ENCODE results near the gene IL15RA.
"Not testable (repeated sequence)": the region's sequence is repeated elsewhere in the genome, so short reads cannot be mapped to it uniquely, and the experiment has no call there.

IL15RA gene

GRCh38 chr10:5968681-5969453 lies 8.5 kb downstream of the IL15RA start:
- no peak for DNase-seq

- DNase-seq: no peak
Observed at GRCh38 chr10:5968037-5968680, 9.2 kb downstream of the IL15RA start.

DNA sequence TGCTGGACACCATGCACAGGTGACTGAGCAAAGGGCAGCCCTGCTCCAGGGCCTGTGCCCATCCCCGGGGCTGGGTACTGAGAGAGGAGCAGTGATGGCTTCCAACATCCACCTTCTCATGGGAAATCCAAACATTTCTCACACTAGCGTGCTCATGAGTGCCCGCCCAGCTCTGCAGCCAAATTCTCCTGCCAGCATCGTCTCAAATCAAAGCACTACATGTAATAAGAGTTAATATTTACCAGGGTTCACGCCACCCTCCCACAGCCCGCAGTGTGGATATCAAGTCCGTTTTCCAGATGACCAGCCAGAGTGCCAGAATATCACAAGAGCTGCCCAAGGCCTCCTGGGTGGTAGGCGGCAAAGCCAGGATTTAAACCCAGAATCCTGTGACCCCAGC lies 12.1 kb downstream of the IL15RA start:
- DNase-seq: no peak

DNA sequence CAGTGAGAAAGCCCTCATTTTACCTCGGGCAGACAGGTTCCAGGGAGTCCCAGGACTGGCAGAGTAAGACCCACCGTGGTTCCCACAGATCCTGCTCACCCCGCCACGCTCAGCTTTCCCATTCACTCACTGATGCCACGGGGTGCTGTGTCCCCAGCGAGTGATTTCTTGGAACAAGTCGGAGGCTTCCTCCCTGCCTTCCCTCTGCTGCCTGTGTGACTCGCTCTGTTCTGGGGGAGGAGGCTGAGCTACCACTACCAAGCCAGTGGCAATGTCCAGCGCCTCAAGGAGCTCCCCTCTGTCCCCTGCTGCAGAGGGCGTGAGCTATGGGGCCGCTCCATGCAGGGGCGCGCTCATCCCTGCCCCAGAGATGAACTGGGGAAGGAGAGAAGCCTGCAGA lies 12.6 kb downstream of the IL15RA start:
- DNase-seq: no peak

GRCh38 chr10:5963591-5963990 lies 13.8 kb downstream of the IL15RA start:
- DNase-seq: no peak

- DNase-seq: no peak
Observed at GRCh38 chr10:5963071-5963470, 14.3 kb downstream of the IL15RA start.

- DNase-seq: not testable (repeated sequence)
Observed at GRCh38 chr10:5962358-5962940, 14.9 kb downstream of the IL15RA start.

DNA sequence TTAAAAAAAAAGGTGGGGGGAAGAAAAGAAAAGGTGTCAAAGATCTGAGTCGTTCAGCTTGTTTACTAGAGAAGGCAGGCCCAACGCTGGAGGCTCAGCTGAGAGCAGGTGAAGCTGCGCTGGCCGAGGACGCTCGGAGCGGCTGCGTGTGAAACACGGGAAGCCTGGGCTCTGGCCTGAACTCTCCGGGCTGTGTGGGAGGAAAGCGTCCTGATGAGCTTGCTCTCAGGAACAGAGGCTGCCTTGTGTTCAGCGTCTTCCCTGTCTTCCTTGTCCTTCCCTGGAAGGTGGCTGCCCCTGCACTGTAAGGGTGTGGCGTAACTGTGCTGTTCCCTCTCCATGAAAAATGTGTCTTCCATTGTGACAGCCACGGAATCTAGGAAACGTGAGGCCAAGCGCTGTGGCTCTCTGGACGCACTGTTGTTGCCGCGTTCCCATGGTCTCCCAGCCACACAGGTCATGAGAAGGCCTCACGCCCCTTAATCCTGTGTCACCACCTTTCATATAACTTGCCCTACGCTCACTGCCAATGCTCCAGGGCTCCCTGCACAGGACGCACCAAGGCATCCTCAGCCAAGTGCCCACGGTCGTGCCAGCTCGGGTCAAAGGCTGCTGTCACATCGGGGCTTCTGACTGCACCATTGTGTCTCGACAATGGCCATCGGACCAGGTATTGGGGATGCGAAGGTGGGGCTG lies 15.8 kb downstream of the IL15RA start:
- DNase-seq: no peak

DNA sequence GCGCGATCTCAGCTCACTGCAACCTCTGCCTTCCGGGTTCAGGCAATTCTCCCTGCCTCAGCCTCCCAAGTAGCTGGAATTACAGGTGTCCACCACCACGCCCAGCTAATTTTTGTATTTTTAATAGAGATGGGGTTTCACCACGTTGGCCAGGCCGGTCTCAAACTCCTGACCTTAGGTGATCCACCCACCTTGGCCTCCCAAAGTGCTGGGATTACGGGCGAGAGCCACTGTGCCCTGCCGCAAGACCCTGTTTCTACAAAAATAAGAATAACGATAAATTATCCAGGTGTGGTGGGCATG lies 16.4 kb downstream of the IL15RA start:
- not testable (repeated sequence) for DNase-seq

- no peak for DNase-seq
Observed at GRCh38 chr10:5960070-5960972, 17.0 kb downstream of the IL15RA start.

- DNase-seq: no peak
Observed at GRCh38 chr10:5959581-5960069, 17.7 kb downstream of the IL15RA start.

DNA sequence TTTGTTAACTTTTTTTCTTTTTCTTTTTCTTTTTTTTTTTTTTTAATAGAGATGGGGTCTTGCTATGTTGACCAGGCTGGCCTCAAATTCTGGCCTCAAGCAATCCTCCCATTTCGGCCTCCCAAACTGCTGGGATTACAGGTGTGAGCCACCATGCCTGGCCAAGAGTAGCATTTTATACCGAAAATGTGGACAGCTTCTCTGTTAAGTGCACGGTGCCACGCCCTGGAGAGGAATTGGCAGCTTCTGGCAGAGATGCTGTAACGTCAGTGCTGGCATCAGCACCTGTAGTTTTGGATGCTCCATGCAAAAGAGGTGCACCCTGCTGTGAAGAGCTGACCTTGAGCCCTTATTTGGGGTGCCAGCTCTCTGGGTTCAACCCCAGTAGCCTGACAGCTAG lies 18.2 kb downstream of the IL15RA start:
- DNase-seq: no peak

GRCh38 chr10:5958675-5959074 lies 18.7 kb downstream of the IL15RA start:
- no peak for DNase-seq

GRCh38 chr10:5958077-5958476 lies 19.3 kb downstream of the IL15RA start:
- no peak for DNase-seq

GRCh38 chr10:5956146-5956936 lies 21.0 kb downstream of the IL15RA start:
- no peak for DNase-seq

- DNase-seq: no peak
Observed at GRCh38 chr10:5953676-5954075, 23.7 kb downstream of the IL15RA start.

DNA sequence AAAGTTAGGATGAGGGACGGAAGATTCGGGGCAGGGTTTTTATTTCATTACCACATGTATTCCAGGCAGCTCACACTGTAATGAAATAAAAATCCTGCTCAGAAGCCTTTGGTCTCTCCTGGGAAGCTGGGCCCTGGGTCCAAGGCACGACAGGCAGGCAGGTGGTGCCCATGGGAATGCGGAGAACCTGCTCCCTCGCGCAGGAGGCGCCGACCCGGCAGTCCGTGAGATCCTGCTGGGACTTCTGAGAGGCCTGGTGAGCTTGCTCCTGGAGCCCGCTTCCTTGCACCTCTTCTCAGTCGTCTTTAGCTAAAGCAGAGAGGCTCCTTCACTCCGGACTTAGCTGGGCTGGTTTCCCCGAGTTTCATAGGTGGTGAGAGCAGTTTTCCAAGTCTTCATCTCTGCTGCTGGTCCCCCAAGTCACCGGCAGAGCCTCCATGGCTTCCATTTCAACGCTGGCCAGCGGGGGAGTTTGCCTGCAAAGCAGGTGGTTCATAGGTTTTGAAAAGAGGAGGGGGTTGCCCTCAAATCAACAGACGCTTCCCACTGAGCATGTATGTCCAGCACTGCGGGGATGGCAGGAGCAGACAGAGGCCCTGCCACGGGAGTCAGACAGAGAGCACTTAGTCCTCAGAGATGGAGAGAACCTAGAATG lies 24.5 kb downstream of the IL15RA start:
- no peak for DNase-seq

DNA sequence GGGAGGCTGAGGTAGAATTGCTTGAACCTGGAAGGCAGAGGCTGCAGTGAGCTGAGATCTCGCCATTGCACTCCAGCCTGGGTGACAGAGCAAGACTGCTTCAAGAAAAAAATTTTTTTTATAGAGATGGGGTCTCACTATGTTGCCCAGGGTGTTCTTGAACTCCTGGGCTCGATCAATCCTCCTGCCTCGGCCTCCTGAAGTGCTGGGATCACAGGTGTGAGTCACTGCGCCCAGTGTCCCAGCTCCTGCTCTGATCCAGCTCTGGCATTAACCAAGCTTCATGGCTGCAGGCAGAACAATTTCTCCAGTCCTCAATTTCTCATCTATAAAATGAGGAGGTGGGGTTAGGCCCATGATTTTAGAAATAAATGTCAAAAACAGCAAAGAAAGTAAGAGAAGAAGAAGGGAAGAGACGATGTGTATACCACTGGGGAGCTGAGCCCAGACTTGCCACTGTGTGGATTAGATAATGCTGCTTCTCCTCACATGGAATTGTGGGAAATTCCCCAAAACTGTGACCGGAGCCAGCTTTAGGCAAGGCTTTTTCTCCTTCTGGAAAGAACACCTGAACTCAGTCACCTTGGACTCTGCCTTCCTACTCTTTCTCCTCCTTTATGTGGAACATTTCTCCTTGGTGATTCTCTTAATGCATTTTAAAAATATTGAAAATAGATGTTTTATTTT lies 25.5 kb downstream of the IL15RA start:
- DNase-seq: no peak

GRCh38 chr10:5951167-5951711 lies 26.1 kb downstream of the IL15RA start:
- DNase-seq: no peak
